Adrenal gland (tissue), 5 donors: ENCODE measurements around the gene PTCH2.

Experiments
- CTCF ChIP-seq, 6 experiments: fragments of 450-650 bp in 4 of 6; fragments of 200-600 bp in 2 of 6; sonication (generic) in 1 of 6; IDR thresholded peaks; 1 replicate in 5 of 6; 2 replicates in 1 of 6; pipeline versions ENCODE4 v1.5.1 to v1.8.0; 2016 to 2021; ENCODE audit warnings: antibody characterized with exemption in 6 of 6, mild to moderate bottlenecking in 2 of 6, moderate library complexity in 1 of 6
- POLR2A ChIP-seq, 2 donors: fragments of 450-650 bp; IDR thresholded peaks; one replicate each; pipeline ENCODE4 v1.6.1; 2017; ENCODE audit warnings: antibody characterized with exemption in 2 of 2, mild to moderate bottlenecking in 2 of 2, moderate library complexity in 1 of 2
- donor health status: DM: no; HTN: no; CAD: no.

GRCh38 chr1:44828003-44828651 lies 14.9 kb downstream of the PTCH2 start:
- TF ChIP-seq CTCF (IDR thresholded peaks at IDR 0.05), result no peak
- no peak for TF ChIP-seq POLR2A (IDR thresholded peaks at IDR 0.05)
